ENCODE results near the gene HS3ST1. TPM values are rescaled to one million over a fixed set of nuclear protein-coding genes. Genes with fewer than 3 reads are reported as not detected.
"Not testable (repeated sequence)": the region's sequence is repeated elsewhere in the genome, so short reads cannot be mapped to it uniquely, and the experiment has no call there.

The HS3ST1 gene
- total RNA-seq, 1 experiment from 2014 or later, result not detected

- no peak for DNase-seq (ENCODE audit: low read depth)
Observed at GRCh38 chr4:11402192-11402591, 26.5 kb downstream of the HS3ST1 start.

GRCh38 chr4:11399461-11399971 is 29.2 kb downstream of the HS3ST1 start:
- no peak for DNase-seq (ENCODE audit: low read depth)

- no peak for DNase-seq (ENCODE audit: low read depth)
Observed at GRCh38 chr4:11397819-11398610, 30.7 kb downstream of the HS3ST1 start.

- no peak for DNase-seq (ENCODE audit: low read depth)
Observed at GRCh38 chr4:11397146-11397545, 31.5 kb downstream of the HS3ST1 start.

- DNase-seq (ENCODE audit: low read depth), result no peak
Observed at GRCh38 chr4:11393551-11393950, 35.1 kb downstream of the HS3ST1 start.

- not testable (repeated sequence) for DNase-seq (ENCODE audit: low read depth)
Observed at GRCh38 chr4:11384072-11384471, 44.6 kb downstream of the HS3ST1 start.

- no peak for DNase-seq (ENCODE audit: low read depth)
Observed at GRCh38 chr4:11376571-11376970, 52.1 kb downstream of the HS3ST1 start.

- DNase-seq (ENCODE audit: low read depth), result no peak
Observed at GRCh38 chr4:11376146-11376545, 52.5 kb downstream of the HS3ST1 start.

- DNase-seq (ENCODE audit: low read depth), result no peak
Observed at GRCh38 chr4:11368701-11369115, 60.0 kb downstream of the HS3ST1 start.

- DNase-seq (ENCODE audit: low read depth), result peak; percentile 3
Observed at GRCh38 chr4:11367371-11367770, 61.3 kb downstream of the HS3ST1 start.

GRCh38 chr4:11366859-11367258 is 61.8 kb downstream of the HS3ST1 start:
- DNase-seq (ENCODE audit: low read depth), result no peak

GRCh38 chr4:11365039-11365438 is 63.7 kb downstream of the HS3ST1 start:
- no peak for DNase-seq (ENCODE audit: low read depth)

- DNase-seq (ENCODE audit: low read depth), result no peak
Observed at GRCh38 chr4:11359591-11359990, 69.1 kb downstream of the HS3ST1 start.

GRCh38 chr4:11355226-11355625 is 73.5 kb downstream of the HS3ST1 start:
- DNase-seq (ENCODE audit: low read depth), result no peak

GRCh38 chr4:11354531-11354930 is 74.2 kb downstream of the HS3ST1 start:
- no peak for DNase-seq (ENCODE audit: low read depth)

- no peak for DNase-seq (ENCODE audit: low read depth)
Observed at GRCh38 chr4:11348449-11349088, 80.1 kb downstream of the HS3ST1 start.

GRCh38 chr4:11344916-11345315 is 83.8 kb downstream of the HS3ST1 start:
- DNase-seq (ENCODE audit: low read depth), result no peak

- DNase-seq (ENCODE audit: low read depth), result no peak
Observed at GRCh38 chr4:11343536-11343935, 85.2 kb downstream of the HS3ST1 start.
